ENCODE data around the gene SLC35F1.

- TF ChIP-seq, protein P1, sequence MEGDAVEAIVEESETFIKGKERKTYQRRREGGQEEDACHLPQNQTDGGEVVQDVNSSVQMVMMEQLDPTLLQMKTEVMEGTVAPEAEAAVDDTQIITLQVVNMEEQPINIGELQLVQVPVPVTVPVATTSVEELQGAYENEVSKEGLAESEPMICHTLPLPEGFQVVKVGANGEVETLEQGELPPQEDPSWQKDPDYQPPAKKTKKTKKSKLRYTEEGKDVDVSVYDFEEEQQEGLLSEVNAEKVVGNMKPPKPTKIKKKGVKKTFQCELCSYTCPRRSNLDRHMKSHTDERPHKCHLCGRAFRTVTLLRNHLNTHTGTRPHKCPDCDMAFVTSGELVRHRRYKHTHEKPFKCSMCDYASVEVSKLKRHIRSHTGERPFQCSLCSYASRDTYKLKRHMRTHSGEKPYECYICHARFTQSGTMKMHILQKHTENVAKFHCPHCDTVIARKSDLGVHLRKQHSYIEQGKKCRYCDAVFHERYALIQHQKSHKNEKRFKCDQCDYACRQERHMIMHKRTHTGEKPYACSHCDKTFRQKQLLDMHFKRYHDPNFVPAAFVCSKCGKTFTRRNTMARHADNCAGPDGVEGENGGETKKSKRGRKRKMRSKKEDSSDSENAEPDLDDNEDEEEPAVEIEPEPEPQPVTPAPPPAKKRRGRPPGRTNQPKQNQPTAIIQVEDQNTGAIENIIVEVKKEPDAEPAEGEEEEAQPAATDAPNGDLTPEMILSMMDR (IDR thresholded peaks at IDR 0.05): no peak
- TF ChIP-seq POLR2A (IDR thresholded peaks at IDR 0.05): no peak
These were observed 370.6 kb downstream of the SLC35F1 start for GRCh38 chr6:118277631-118278030.

Measured in testis (tissue), 2 donors.